GM19043 (cell line): ENCODE results near the gene BTF3.

ENCODE experiments used
- ATAC-seq: cut with Tn5 transposase; IDR thresholded peaks from one replicate; pipeline ENCODE4 v1.9.1; 2021; ENCODE audit warnings: low read depth; ENCODE audit not compliant: unreplicated experiment

Gene BTF3

GRCh38 chr5:73519531-73520283, 21.5 kb downstream of the BTF3 start:
- peak; percentile 97 for ATAC-seq

- ATAC-seq: no peak
Observed at GRCh38 chr5:73522989-73523388, 24.7 kb downstream of the BTF3 start.

GRCh38 chr5:73523861-73524260, 25.6 kb downstream of the BTF3 start:
- no peak for ATAC-seq

DNA sequence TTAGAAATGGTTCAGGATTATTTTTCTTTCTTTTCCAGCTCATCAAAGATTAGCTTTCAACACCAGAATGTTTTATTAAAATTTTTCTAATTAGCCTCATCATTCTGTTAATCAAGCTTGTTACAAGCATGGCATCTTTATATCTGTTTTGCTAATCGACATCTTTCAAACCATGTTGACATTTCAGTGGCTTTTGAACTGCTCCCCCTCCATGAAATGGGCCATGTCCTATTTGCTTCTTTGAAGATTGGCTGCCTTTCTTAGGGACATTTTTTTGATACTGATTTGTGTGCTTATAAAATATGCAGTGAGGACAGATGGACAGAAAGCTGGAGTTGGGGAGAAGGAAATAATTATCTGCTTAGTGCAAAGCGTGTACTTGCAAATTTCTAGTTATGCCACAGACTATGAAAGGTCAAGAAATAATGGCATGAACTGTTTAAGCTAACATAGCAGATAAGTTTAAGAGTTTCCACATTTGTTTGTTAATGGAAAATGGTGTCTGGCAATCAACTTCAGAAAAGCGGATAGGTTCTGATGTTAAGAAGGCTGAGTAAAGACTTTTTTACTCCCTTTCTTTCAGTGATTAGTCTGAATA, 27.5 kb downstream of the BTF3 start:
- ATAC-seq: no peak

GRCh38 chr5:73528248-73528647, 30.0 kb downstream of the BTF3 start:
- ATAC-seq: no peak

GRCh38 chr5:73529081-73529480, 30.8 kb downstream of the BTF3 start:
- ATAC-seq: no peak

DNA sequence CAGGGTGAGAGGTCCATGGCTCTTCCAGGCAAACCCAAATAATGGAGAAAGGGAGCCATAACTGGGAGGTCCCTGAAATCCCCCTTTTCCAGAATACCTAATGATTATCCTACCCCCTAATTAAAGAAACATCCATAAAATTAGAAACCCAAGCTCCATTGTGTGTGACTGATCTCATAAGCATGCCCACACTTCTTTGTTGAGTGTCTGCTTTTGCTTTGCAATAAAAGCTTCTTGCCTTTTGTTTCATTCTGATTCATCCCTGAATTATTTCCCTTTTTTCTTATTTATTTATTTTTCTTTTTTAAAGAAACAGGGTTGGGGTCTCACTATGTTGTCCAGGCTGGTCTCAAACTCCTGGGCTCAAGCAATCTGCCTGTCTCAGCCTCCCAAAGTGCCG, 33.1 kb downstream of the BTF3 start:
- ATAC-seq: no peak

- ATAC-seq: no peak
Observed at GRCh38 chr5:73532195-73532594, 34.0 kb downstream of the BTF3 start.

- no peak for ATAC-seq
Observed at GRCh38 chr5:73534011-73534644, 35.9 kb downstream of the BTF3 start.

DNA sequence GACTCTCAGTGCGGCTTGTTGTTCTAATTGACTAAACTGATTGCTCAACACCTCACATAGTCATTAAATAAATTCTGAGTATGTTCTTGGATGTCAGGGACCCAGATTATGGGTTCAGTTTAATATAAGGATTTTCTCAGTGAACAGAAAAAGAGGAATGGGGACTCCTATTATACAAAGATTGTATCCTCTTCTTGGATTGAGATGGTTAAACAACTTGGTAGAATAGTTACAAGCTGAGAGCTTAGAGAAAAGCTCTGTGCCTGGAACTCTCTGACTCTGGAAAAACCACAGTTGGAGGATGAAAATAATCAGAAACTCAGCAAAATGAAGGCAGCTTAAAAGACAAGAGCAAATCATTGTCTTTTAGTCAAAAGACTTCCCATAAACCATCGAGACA, 36.7 kb downstream of the BTF3 start:
- ATAC-seq: no peak

GRCh38 chr5:73539730-73540129, 41.5 kb downstream of the BTF3 start:
- no peak for ATAC-seq

- ATAC-seq: no peak
Observed at GRCh38 chr5:73540192-73540591, 42.0 kb downstream of the BTF3 start.

GRCh38 chr5:73542020-73542419, 43.8 kb downstream of the BTF3 start:
- no peak for ATAC-seq

- no peak for ATAC-seq
Observed at GRCh38 chr5:73544429-73545402, 46.5 kb downstream of the BTF3 start.

GRCh38 chr5:73545403-73545779, 47.1 kb downstream of the BTF3 start:
- ATAC-seq: no peak

GRCh38 chr5:73550016-73550415, 51.8 kb downstream of the BTF3 start:
- no peak for ATAC-seq

- ATAC-seq: no peak
Observed at GRCh38 chr5:73552642-73553041, 54.4 kb downstream of the BTF3 start.
